ENCODE data around the gene SYT1. TPM values are rescaled to one million over a fixed set of nuclear protein-coding genes. Genes with fewer than 3 reads are reported as not detected.

The SYT1 gene
- total and polyA plus RNA-seq, 2 donors (not counting 3 experiments of a cell fraction or from before 2014, with no cell fraction given), result 3.2 to 15.3 TPM

GRCh38 chr12:79358716-79359300, 494.2 kb downstream of the SYT1 start:
- H2AFZ ChIP-seq (ENCODE audit: low read depth, low read length), result no peak overlapping the region
- H3K9me3 ChIP-seq (replicated peaks; ENCODE audit: control insufficient read depth, insufficient read depth, low read length), result no peaks in the 10 kb centered on the region
- no peak for DNase-seq (ENCODE audit: low read depth, low spot score)
- H3K9me1 ChIP-seq (replicated peaks; ENCODE audit: control insufficient read depth, extremely low read depth, insufficient read depth, low read length), result no peaks in the 10 kb centered on the region
- dilution Hi-C loops (cut with MboI; ENCODE audit: extremely low pct_ligation_motif_present, low sequenced_read_pairs), result no loop called here
- H3K27me3 ChIP-seq (ENCODE audit: control insufficient read depth in 2 of 2, insufficient read depth in 2 of 2, low read length in 2 of 2), result no peaks in the 10 kb centered on the region
- peaks cover 2% of the 10 kb centered on the region for H3K4me1 ChIP-seq (ENCODE audit: control insufficient read depth, extremely low read depth, insufficient read depth, low read length)
- H3K9ac ChIP-seq (replicated peaks; ENCODE audit: extremely low read depth, insufficient read depth, low read length), result no peak overlapping the region
- H3K36me3 ChIP-seq (ENCODE audit: control insufficient read depth in 2 of 2, extremely low read depth in 1 of 2, insufficient read depth in 2 of 2, low read length in 2 of 2), result no peaks in the 10 kb centered on the region
- TF ChIP-seq JUN (IDR thresholded peaks at IDR 0.05; ENCODE audit: borderline replicate concordance, insufficient read depth, insufficient read length, low read depth) (no peak), GATA2 (IDR thresholded peaks at IDR 0.05; ENCODE audit: insufficient read depth, insufficient read length, low read depth, low read length) (no peak), EZH2 (IDR thresholded peaks at IDR 0.05; ENCODE audit: borderline replicate concordance, low read depth, low read length, severe bottlenecking) (no peak), FOS (IDR thresholded peaks at IDR 0.05; ENCODE audit: borderline replicate concordance, insufficient read depth, low read length) (no peak), POLR2AphosphoS5 (IDR thresholded peaks at IDR 0.05; ENCODE audit: insufficient read depth, low read depth, low read length) (no peak), CTCF (IDR thresholded peaks at IDR 0.05; ENCODE audit: extremely low read depth in 1 of 2, insufficient read depth in 1 of 2, low read depth in 1 of 2, low read length in 2 of 2) (no peak), MYC (IDR thresholded peaks at IDR 0.05; ENCODE audit: low read depth, low read length) (no peak), POLR2A (IDR thresholded peaks at IDR 0.05; ENCODE audit: low read depth, low read length) (no peak)
- TF ChIP-seq, protein P1, sequence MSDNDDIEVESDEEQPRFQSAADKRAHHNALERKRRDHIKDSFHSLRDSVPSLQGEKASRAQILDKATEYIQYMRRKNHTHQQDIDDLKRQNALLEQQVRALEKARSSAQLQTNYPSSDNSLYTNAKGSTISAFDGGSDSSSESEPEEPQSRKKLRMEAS (IDR thresholded peaks at IDR 0.05; ENCODE audit: insufficient read depth, insufficient read length), result no peak
- no peaks in the 10 kb centered on the region for H4K20me1 ChIP-seq (replicated peaks; ENCODE audit: control insufficient read depth, extremely low read depth, insufficient read depth, low read length)
- ChIA-PET POLR2A (no interaction called here), CTCF (interaction anchor here (0.9 to 1.8 kb wide), 5 partner anchors 12 to 50 kb away, joined by 3 to 5 read pairs (median 4); no protein-coding TSS in a partner anchor)
- H3K79me2 ChIP-seq (ENCODE audit: control insufficient read depth, insufficient read depth, low read length), result no peaks in the 10 kb centered on the region
- intact Hi-C loops (cut with micrococcal nuclease), result no loop called here
- no TSS peak for BruUV-seq (replicated peaks)
- H3K4me2 ChIP-seq (ENCODE audit: insufficient read depth, low read length), result no peak overlapping the region
- no peak overlapping the region for H3K27ac ChIP-seq (ENCODE audit: insufficient read depth, low read depth, low read length)
- no peak overlapping the region for H3K4me3 ChIP-seq (replicated peaks in 1 of 3; ENCODE audit: insufficient read depth in 1 of 3, low read depth in 1 of 3, low read length in 3 of 3)
- no peak for FAIRE-seq

All from endothelial cell of umbilical vein (primary cell).